ENCODE results near the gene ISOC1.

DNA sequence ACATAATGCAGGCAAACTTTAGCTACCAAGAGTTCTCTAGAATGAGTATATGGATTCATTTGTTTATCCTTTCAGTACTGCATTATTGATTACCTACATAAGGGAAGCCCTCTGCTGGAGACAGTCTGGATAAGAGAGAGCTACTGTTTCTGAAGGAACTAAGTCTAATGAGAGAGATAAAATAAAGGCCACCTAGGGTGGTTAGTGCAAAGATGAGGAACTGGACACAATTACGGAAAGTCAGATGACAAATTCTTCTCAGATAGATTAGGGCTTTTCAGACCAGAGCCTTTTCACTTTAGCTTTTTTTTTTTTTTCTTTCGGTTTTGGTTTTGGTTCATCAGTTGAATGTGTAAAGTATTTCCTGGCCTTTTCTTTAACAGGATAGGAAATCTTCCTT is 31.3 kb downstream of the ISOC1 start:
- TF ChIP-seq, protein P1, sequence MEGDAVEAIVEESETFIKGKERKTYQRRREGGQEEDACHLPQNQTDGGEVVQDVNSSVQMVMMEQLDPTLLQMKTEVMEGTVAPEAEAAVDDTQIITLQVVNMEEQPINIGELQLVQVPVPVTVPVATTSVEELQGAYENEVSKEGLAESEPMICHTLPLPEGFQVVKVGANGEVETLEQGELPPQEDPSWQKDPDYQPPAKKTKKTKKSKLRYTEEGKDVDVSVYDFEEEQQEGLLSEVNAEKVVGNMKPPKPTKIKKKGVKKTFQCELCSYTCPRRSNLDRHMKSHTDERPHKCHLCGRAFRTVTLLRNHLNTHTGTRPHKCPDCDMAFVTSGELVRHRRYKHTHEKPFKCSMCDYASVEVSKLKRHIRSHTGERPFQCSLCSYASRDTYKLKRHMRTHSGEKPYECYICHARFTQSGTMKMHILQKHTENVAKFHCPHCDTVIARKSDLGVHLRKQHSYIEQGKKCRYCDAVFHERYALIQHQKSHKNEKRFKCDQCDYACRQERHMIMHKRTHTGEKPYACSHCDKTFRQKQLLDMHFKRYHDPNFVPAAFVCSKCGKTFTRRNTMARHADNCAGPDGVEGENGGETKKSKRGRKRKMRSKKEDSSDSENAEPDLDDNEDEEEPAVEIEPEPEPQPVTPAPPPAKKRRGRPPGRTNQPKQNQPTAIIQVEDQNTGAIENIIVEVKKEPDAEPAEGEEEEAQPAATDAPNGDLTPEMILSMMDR (optimal IDR thresholded peaks at IDR 0.05 in 1 of 3, IDR thresholded peaks at IDR 0.05 in 1 of 3, conservative IDR thresholded peaks at IDR 0.05 in 1 of 3; ENCODE audit: extremely low read depth in 1 of 3, insufficient read depth in 2 of 3, low read length in 3 of 3), result peak in 1 of 3 experiments; percentile 15
- no peak for TF ChIP-seq EZH2 (IDR thresholded peaks at IDR 0.05; ENCODE audit: low read length)
